ENCODE measurements around the gene TIMM22. TPM values are rescaled to one million over a fixed set of nuclear protein-coding genes. Genes with fewer than 3 reads are reported as not detected.

The TIMM22 gene
- total and polyA plus RNA-seq, 10 donors = 5.1 to 14.3 (median 11.0) TPM

DNA sequence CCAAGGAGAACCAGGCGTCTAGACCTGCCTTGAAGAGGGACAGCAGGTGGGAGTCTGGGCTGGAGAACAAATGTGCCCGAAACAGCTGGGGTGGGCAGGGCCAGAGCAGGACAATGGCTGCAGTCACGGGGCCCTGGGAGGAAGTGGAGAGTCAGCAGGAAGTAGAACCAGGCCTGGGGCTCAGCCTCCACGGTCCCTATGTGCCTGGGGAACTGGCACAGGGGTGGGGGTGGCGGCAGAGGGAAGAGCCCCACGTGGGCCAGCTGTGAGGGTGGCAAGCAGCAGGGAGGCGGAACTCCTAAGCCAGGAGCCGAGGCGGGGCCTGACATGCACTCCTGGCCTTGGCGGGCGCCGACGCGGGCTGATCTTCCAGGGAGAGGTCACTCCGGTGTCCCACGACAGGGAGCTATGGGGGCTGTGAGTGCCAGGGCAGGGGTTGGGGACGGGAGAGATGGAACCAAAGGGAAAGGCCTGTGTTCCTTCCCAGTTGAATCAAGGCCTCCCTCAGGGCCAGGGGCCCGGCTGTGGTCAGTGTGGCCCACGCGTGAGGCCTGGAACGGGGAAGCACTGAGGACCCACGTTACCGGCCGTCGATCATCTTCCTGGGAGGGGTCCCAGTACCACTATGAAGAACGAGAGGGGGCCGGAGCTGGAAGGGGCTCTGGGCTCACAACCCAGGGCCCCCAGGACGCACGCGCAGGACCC lies 42.7 kb downstream of the TIMM22 start:
- TF ChIP-seq, protein P1, sequence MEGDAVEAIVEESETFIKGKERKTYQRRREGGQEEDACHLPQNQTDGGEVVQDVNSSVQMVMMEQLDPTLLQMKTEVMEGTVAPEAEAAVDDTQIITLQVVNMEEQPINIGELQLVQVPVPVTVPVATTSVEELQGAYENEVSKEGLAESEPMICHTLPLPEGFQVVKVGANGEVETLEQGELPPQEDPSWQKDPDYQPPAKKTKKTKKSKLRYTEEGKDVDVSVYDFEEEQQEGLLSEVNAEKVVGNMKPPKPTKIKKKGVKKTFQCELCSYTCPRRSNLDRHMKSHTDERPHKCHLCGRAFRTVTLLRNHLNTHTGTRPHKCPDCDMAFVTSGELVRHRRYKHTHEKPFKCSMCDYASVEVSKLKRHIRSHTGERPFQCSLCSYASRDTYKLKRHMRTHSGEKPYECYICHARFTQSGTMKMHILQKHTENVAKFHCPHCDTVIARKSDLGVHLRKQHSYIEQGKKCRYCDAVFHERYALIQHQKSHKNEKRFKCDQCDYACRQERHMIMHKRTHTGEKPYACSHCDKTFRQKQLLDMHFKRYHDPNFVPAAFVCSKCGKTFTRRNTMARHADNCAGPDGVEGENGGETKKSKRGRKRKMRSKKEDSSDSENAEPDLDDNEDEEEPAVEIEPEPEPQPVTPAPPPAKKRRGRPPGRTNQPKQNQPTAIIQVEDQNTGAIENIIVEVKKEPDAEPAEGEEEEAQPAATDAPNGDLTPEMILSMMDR (IDR thresholded peaks at IDR 0.05 in 8 of 11, conservative IDR thresholded peaks at IDR 0.05 in 3 of 11) = no peak
- peak; percentile 60 to 77 (median 73) for TF ChIP-seq POLR2AphosphoS5 (IDR thresholded peaks at IDR 0.05)
- TF ChIP-seq POLR2A (IDR thresholded peaks at IDR 0.05) = no peak
- Histone ChIP-seq H3K4me1 (peaks cover 6 to 71% (median 34%) of the 10 kb centered on the region in 6 donors), H3K36me3 (peaks cover 0 to 78% (median 1%) of the 10 kb centered on the region in 6 donors), H3K27me3 (replicated peaks in 1 of 7) (no peaks in the 10 kb centered on the region), H3K4me3 (peak overlapping the region in 2 of 8 donors; percentile 2 to 3), H3K9me3 (no peaks in the 10 kb centered on the region), H3K27ac (peak overlapping the region; percentile 44 to 86 (median 80))
- intact Hi-C loops (cut with DNase I; ENCODE audit: low total_unique reads) = no loop called here
- 35 to 57% (median 47%) methylated on average over 27 to 30 of the region's 30 CpGs for WGBS, 5 donors
- peak; percentile 91 for DNase-seq

DNA sequence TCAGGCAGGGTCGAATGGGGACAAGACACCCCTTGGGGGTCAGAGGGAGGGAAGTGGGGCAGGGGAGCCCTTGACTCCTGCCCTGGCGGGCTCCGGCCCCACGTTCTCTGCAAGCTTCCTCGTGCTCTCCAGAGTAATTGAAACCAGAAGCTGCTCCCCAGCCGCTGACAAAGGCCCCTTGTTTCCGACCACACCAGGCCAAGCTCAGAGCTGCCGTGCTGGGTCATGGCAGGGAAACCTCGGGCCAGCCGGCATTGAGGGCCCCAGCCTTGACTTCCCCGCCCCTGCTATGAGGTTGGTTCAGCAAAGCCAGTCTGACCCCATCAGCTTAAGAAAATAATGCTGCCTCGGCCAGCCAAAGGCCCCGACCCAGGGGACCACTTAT lies 43.3 kb downstream of the TIMM22 start:
- no peaks in the 10 kb centered on the region for H3K9me3 ChIP-seq
- 34 to 67% (median 46%) methylated on average over 3 to 13 of the region's 13 CpGs for WGBS, 5 donors
- H3K4me3 ChIP-seq = peak overlapping the region in 2 of 8 donors; percentile 2 to 3
- peak overlapping the region; percentile 44 to 86 (median 80) for H3K27ac ChIP-seq
- H3K36me3 ChIP-seq = peaks cover 0 to 79% (median 1%) of the 10 kb centered on the region in 6 donors
- TF ChIP-seq POLR2AphosphoS5 (IDR thresholded peaks at IDR 0.05) = peak in 1 of 3 donors; percentile 3
- TF ChIP-seq, protein P1 (IDR thresholded peaks at IDR 0.05 in 8 of 11, conservative IDR thresholded peaks at IDR 0.05 in 3 of 11) = no peak
- intact Hi-C loops (cut with DNase I; ENCODE audit: low total_unique reads) = no loop called here
- H3K27me3 ChIP-seq (replicated peaks in 1 of 7) = no peaks in the 10 kb centered on the region
- no peak for DNase-seq
- peaks cover 6 to 74% (median 36%) of the 10 kb centered on the region in 6 donors for H3K4me1 ChIP-seq

DNA sequence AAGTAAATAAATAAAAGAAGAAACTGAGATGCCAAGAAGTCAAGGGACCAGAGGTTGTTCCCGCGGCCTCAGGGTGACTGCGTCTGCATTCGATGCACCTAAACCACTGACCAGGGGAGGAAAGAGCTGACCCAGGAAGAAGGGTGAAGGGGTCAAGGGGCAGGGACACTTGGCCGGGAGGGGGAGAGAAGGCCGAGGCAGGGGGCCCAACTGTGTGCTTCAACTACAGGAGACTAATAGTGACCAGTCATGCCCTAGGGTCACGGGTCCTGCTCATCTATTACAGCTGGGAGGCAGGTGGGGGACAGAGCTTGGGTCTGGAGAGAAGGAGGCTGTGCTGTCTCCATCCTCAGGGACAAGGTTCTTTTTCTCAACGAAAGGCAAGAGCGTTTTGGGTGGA lies 44.8 kb downstream of the TIMM22 start:
- H3K9me3 ChIP-seq = no peaks in the 10 kb centered on the region
- 90 to 95% (median 92%) methylated on average over 9 of the region's 9 CpGs for WGBS, 5 donors
- peaks cover 6 to 70% (median 36%) of the 10 kb centered on the region in 6 donors for H3K4me1 ChIP-seq
- H3K36me3 ChIP-seq = peaks cover 0 to 94% (median 3%) of the 10 kb centered on the region in 6 donors
- TF ChIP-seq POLR2AphosphoS5 (IDR thresholded peaks at IDR 0.05) = no peak
- TF ChIP-seq POLR2A (IDR thresholded peaks at IDR 0.05) = no peak
- TF ChIP-seq, protein P1 (IDR thresholded peaks at IDR 0.05 in 8 of 11, conservative IDR thresholded peaks at IDR 0.05 in 3 of 11) = no peak
- H3K27ac ChIP-seq = no peak overlapping the region
- intact Hi-C loops (cut with DNase I; ENCODE audit: low total_unique reads) = no loop called here
- peak; percentile 33 for DNase-seq
- H3K4me3 ChIP-seq = no peak overlapping the region
- H3K27me3 ChIP-seq (replicated peaks in 1 of 7) = no peaks in the 10 kb centered on the region

DNA sequence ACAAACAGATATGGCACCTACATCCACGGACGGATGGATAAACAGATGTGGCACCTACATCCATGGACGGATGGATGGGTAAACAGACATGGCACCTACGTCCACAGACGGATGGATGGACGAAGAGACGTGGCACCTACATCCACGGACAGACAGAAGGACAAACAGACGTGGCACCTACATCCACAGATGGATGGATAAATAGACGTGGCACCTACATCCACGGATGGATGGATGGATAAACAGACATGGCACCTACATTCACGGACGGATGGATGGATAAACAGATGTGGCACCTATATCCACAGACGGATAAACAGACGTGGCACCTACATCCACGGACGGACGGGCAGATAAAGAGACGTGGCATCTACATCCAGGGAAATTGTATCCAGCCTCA lies 45.6 kb downstream of the TIMM22 start:
- Histone ChIP-seq H3K4me3 (no peak overlapping the region), H3K27me3 (replicated peaks in 1 of 7) (no peaks in the 10 kb centered on the region), H3K27ac (peak overlapping the region in 3 of 8 donors; percentile 67 to 79 (median 77)), H3K9me3 (no peaks in the 10 kb centered on the region), H3K4me1 (peaks cover 6 to 65% (median 36%) of the 10 kb centered on the region in 6 donors), H3K36me3 (peaks cover 0 to 96% (median 10%) of the 10 kb centered on the region in 6 donors)
- TF ChIP-seq POLR2AphosphoS5 (IDR thresholded peaks at IDR 0.05) = no peak
- TF ChIP-seq POLR2A (IDR thresholded peaks at IDR 0.05) = no peak
- TF ChIP-seq, protein P1 (IDR thresholded peaks at IDR 0.05 in 8 of 11, conservative IDR thresholded peaks at IDR 0.05 in 3 of 11) = no peak
- peak; percentile 38 for DNase-seq
- intact Hi-C loops (cut with DNase I; ENCODE audit: low total_unique reads) = no loop called here
- 89 to 96% (median 93%) methylated on average over 19 of the region's 19 CpGs for WGBS, 5 donors
